Testis (tissue), 2 donors: ENCODE results near the gene TSKU.

Experiments used
- POLR2A ChIP-seq: fragments of 450-650 bp; IDR thresholded peaks from one replicate; pipeline ENCODE4 v1.6.1; 2017; ENCODE audit warnings: antibody characterized with exemption, mild to moderate bottlenecking, moderate library complexity
- TF ChIP-seq, protein P1 (sequence below), 3 experiments: fragments of 450-650 bp in 2 of 3; fragments of 200-600 bp in 1 of 3; sonication (generic) in 1 of 3; IDR thresholded peaks; one replicate each; pipeline ENCODE4 v1.5.1; 2016 to 2019; ENCODE audit warnings: antibody characterized with exemption in 3 of 3, mild to moderate bottlenecking in 2 of 3, moderate library complexity in 1 of 3

DNA sequence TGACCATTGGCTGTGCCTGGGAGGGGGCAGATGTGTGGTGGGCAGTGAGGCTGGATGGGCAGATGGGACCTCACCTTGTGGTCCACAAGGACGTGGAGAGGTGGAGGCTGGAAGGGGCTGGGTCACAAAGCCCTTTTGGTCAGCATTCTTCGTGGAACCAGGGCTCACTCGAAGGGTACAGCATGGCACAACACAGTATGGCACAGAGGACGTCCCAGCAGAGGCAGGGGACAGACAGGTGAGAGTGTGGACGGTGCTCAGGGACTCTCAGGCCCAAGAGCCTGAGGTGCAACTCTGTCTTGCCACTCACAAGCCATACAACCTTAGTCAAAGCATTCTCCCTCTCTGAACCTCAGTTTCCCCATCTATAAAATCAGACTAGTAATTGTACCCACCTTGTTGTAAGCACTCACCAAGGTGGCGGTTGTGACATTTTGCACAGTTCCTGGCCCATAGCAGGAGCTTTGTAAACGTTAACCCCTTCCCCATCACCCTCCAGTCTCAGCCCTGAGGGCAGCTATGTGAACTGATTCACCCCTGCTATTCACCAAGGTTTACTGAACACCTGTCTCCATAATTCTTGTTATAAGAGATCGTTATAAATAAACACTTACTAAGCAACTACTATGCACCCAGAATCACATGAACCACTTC lies 11.6 kb upstream of the TSKU start:
- TF ChIP-seq, protein P1, sequence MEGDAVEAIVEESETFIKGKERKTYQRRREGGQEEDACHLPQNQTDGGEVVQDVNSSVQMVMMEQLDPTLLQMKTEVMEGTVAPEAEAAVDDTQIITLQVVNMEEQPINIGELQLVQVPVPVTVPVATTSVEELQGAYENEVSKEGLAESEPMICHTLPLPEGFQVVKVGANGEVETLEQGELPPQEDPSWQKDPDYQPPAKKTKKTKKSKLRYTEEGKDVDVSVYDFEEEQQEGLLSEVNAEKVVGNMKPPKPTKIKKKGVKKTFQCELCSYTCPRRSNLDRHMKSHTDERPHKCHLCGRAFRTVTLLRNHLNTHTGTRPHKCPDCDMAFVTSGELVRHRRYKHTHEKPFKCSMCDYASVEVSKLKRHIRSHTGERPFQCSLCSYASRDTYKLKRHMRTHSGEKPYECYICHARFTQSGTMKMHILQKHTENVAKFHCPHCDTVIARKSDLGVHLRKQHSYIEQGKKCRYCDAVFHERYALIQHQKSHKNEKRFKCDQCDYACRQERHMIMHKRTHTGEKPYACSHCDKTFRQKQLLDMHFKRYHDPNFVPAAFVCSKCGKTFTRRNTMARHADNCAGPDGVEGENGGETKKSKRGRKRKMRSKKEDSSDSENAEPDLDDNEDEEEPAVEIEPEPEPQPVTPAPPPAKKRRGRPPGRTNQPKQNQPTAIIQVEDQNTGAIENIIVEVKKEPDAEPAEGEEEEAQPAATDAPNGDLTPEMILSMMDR (IDR thresholded peaks at IDR 0.05) = no peak
- TF ChIP-seq POLR2A = no peak
